GM19395 (cell line): Measurements from ENCODE around the gene TENT5C.

Experiments
- ATAC-seq: cut with Tn5 transposase; IDR thresholded peaks from one replicate; pipeline ENCODE4 v1.9.1; 2021; ENCODE audit warnings: mild to moderate bottlenecking, moderate library complexity; ENCODE audit not compliant: unreplicated experiment

TENT5C gene

DNA sequence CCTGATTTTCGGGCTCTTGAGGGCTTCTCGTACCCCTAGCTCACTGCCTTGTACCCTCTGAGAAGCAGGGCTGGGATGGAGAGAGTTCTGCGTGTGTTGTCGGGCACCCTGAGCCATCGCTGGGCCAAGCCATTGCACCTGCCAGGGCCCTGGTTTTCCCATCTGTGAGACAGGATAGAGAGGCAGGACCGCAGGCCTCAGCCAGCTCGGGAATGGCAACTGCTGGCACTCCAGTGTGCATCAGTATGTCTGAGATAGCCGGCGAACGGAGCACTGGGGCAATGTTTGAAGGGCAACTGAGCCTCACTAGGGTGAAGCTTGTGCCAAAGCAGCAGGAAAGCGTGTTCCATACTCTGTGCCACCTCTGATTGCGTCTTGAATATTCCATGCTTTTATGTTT is 66.9 kb downstream of the TENT5C start:
- ATAC-seq = no peak

DNA sequence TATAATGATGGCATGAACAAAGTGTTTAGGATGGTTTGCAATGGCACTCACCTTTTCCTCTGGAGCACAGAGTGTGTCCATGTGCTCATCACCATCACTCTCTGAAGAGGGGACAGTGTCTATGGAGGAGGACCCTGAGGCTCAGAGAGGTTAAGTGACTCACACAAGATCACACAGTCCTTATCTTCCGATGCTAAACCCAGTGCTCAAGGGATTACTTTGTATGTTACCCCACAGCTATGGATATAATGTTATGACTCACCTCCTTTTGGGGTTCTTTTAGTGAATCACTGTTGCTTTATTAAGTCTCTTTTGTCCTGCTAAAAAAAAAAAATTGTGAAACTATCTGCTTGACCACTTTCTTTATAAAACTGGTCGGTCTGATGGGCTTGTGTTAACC is 67.6 kb downstream of the TENT5C start:
- ATAC-seq = no peak

DNA sequence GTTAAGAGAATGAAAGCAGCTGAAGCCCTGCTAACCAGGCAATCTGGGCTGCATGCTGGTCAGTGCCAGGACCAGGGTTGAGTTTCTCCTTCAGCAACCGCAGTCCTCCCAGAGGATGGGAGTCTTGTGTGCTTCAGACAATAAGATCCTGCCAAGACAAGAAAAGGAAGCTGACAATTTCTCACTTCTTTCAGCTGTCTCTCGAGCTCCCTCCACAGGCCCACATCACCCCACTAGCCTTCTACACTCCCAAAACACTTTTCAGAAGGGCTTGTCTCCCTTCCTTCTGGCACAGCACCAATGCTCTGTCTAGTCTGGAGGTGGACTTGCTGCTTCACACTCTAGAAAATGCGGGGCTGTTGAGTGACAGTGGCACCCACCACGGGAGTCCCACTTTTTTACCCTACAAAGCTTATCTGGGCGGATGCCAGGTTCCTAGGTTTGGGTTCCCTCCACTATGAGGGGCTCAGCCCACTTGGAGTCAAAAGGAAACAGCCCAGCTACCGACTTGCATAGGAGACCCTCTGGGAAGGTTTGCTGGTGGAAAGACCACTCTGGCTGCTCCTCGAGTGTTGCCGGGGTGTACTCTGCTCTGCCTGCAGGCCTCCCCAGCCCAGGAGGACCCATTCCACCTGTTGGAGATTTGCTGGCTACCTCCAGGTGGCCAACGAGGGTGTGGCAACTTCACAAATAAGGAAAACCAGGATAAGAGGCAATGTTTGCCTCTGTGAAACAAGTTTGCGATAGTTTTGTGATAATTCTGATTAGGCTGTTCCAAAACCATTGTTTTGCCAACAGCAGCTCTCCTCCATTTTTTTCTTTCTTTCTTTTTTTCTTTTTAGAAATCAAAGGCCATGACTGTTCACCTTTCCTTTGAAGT is 68.9 kb downstream of the TENT5C start:
- peak; percentile 64 for ATAC-seq

DNA sequence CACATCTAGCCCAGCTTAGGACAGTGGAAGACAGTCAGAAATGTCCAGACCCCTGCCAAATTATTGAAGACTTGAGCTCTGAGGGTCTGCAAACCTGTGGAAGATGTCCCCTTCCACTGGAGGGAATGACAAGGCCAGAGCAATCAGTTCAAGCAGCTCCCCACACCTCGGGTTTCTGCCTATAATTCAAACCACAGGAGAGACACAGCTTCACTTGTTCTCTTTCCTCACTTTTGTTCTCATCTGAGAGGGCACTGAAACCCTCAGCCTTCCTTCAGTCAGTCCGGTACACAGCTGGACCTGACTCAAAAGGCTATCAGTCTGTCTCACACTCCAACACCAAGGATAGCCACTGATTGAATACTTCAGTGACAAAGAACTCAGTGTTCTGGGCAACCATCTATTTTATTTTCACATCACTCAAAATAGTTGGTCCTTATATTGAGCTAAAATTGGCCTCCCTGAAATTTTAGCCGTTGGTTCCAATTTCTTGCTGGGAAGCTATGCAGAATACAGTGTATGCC is 70.1 kb downstream of the TENT5C start:
- no peak for ATAC-seq

DNA sequence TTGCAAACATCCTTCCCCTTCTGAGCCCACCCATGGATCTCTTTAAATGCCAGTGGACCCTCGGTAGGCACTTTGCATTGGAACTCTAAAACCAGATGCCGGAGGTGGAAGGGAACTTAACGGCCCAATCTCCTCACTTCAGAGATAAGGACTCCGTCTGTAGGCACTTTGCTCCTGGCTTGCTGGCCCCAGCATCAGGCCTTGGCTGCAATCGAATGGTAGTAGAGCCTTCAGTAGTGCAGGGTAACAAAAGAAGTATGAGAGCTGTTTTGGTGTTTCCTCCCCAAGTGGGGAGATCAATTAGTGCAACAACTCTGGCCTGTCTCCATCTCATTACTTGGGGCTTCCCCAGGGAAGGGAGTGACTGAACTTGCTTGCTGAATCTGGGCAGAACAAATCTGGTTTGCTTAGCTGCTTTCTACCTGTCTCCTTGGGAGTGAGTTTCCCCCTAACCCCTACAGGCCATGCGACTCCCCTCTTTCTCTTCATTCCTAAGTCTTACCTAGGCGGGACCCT is 70.8 kb downstream of the TENT5C start:
- no peak for ATAC-seq
